Measurements from ENCODE around the gene PPARGC1A. TPM values are rescaled to one million over a fixed set of nuclear protein-coding genes. Genes with fewer than 3 reads are reported as not detected.

Gene PPARGC1A
- total RNA-seq, 1 donor from 2014 or later = 2.2 TPM

GRCh38 chr4:23835774-23836478, 53.9 kb downstream of the PPARGC1A start:
- Mint-ChIP-seq H3K4me1 (ENCODE audit: low read depth) (peaks cover 16% of the 10 kb centered on the region), H3K36me3 (ENCODE audit: low read depth) (no peaks in the 10 kb centered on the region), H3K9me3 (ENCODE audit: low read depth) (no peaks in the 10 kb centered on the region), H3K4me3 (ENCODE audit: unreplicated experiment) (no peak overlapping the region), H3K27ac (ENCODE audit: unreplicated experiment) (no peak overlapping the region), H3K27me3 (ENCODE audit: low read depth) (no peaks in the 10 kb centered on the region)
- no peak for TF ChIP-seq CTCF (IDR thresholded peaks at IDR 0.05)
- DNase-seq (ENCODE audit: low spot score) = no peak

GRCh38 chr4:23828779-23829178, 61.1 kb downstream of the PPARGC1A start:
- Mint-ChIP-seq H3K27ac (ENCODE audit: unreplicated experiment) (no peak overlapping the region), H3K27me3 (ENCODE audit: low read depth) (no peaks in the 10 kb centered on the region), H3K9me3 (ENCODE audit: low read depth) (no peaks in the 10 kb centered on the region), H3K4me1 (ENCODE audit: low read depth) (no peaks in the 10 kb centered on the region), H3K36me3 (ENCODE audit: low read depth) (peaks cover 3% of the 10 kb centered on the region), H3K4me3 (ENCODE audit: unreplicated experiment) (no peak overlapping the region)
- TF ChIP-seq CTCF (IDR thresholded peaks at IDR 0.05) = no peak
- DNase-seq (ENCODE audit: low spot score) = no peak

DNA sequence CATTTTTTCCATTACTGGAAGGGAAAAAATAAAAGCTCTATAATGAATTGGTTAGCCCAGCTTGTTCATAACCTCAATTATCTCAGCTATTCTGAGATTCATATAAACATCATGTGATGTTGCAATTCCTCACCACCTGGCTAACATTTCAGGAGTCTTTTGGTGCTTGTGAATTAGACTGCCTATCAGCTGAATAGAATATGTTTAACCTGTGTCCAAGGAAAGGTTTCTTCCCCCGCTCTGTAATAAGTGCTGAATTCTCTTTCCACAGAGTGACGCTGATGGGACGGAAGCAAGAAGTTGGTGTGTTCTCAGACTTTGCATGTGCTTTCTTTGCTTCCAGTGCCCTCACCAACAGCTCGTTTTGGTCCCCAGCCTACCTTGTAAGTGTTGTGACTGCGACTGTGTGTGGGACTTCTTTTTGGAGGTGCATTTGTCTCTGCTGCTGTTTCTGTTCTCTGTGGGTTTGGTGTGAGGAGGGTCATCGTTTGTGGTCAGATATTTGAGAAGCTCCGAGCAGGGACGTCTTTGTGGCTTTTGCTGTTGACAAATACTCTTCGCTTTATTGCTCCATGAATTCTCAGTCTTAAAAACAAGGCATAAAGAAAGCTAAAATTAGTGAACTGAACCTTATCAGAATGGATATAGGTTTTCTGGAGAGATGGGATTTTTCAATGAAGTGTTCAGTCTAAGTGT, 61.7 kb downstream of the PPARGC1A start:
- H3K36me3 Mint-ChIP-seq (ENCODE audit: low read depth) = peaks cover 3% of the 10 kb centered on the region
- no peaks in the 10 kb centered on the region for H3K4me1 Mint-ChIP-seq (ENCODE audit: low read depth)
- H3K27me3 Mint-ChIP-seq (ENCODE audit: low read depth) = no peaks in the 10 kb centered on the region
- no peak overlapping the region for H3K27ac Mint-ChIP-seq (ENCODE audit: unreplicated experiment)
- H3K4me3 Mint-ChIP-seq (ENCODE audit: unreplicated experiment) = no peak overlapping the region
- no peak for TF ChIP-seq CTCF (IDR thresholded peaks at IDR 0.05)
- H3K9me3 Mint-ChIP-seq (ENCODE audit: low read depth) = no peaks in the 10 kb centered on the region
- no peak for DNase-seq (ENCODE audit: low spot score)

GRCh38 chr4:23822181-23822580, 67.7 kb downstream of the PPARGC1A start:
- no peak for DNase-seq (ENCODE audit: low spot score)
- no peak for TF ChIP-seq CTCF (IDR thresholded peaks at IDR 0.05)
- Mint-ChIP-seq H3K4me3 (ENCODE audit: unreplicated experiment) (no peak overlapping the region), H3K4me1 (ENCODE audit: low read depth) (peaks cover 9% of the 10 kb centered on the region), H3K27ac (ENCODE audit: unreplicated experiment) (no peak overlapping the region), H3K36me3 (ENCODE audit: low read depth) (peaks cover 1% of the 10 kb centered on the region), H3K27me3 (ENCODE audit: low read depth) (no peaks in the 10 kb centered on the region), H3K9me3 (ENCODE audit: low read depth) (no peaks in the 10 kb centered on the region)

GRCh38 chr4:23819041-23819511, 70.8 kb downstream of the PPARGC1A start:
- DNase-seq (ENCODE audit: low spot score) = no peak
- no peak for TF ChIP-seq CTCF (IDR thresholded peaks at IDR 0.05)
- peaks cover 9% of the 10 kb centered on the region for H3K4me1 Mint-ChIP-seq (ENCODE audit: low read depth)
- H3K4me3 Mint-ChIP-seq (ENCODE audit: unreplicated experiment) = no peak overlapping the region
- H3K27me3 Mint-ChIP-seq (ENCODE audit: low read depth) = no peaks in the 10 kb centered on the region
- H3K9me3 Mint-ChIP-seq (ENCODE audit: low read depth) = no peaks in the 10 kb centered on the region
- no peaks in the 10 kb centered on the region for H3K36me3 Mint-ChIP-seq (ENCODE audit: low read depth)
- peak overlapping the region; percentile 45 for H3K27ac Mint-ChIP-seq (ENCODE audit: unreplicated experiment)
